Panc1 (cell line): ENCODE measurements around the gene PRTFDC1. TPM values are rescaled to one million over a fixed set of nuclear protein-coding genes. Genes with fewer than 3 reads are reported as not detected.
"Not testable (repeated sequence)": the region's sequence is repeated elsewhere in the genome, so short reads cannot be mapped to it uniquely, and the experiment has no call there.

ENCODE experiments used
- ATAC-seq: fragments of 200-7000 bp; cut with Tn5 transposase; 2 replicates; pipeline ENCODE4 v1.9.1; 2020; ENCODE audit warnings: mild to moderate bottlenecking, moderate library complexity
- BruUV-seq: library from RNA; stranded (reverse); fragments of 400-500 nt; replicated peaks from 2 replicates; lab custom pipeline; 2021; lab: Mats Ljungman, UMichigan
- CTCF ChIA-PET: fragments of 300-600 bp; sonication (Branson Sonifier 250); formaldehyde crosslinking; loops from one replicate; lab custom pipeline; 2022; ENCODE audit warnings: antibody characterized with exemption; lab: Charles Lee
- POLR2A ChIA-PET: fragments of 300-600 bp; sonication (Branson Sonifier 250); formaldehyde crosslinking; loops from one replicate; lab custom pipeline; 2022; ENCODE audit warnings: antibody characterized with exemption; lab: Charles Lee
- DNase-seq: peaks from one replicate; pipeline ENCODE4 v3.0.0-alpha.2; 2010; ENCODE audit warnings: low read depth, low spot score
- H3K27ac ChIP-seq: 2 replicates; pipeline ENCODE4 v1.5.1; 2011; ENCODE audit warnings: mild to moderate bottlenecking, low read length, inconsistent platforms
- H3K27me3 ChIP-seq: fragments of 200-500 bp; sonication (Bioruptor generic); 2 replicates; pipeline ENCODE4 v1.6.0; 2014; ENCODE audit warnings: low read length, inconsistent platforms; ENCODE audit not compliant: control insufficient read depth, insufficient read depth
- H3K36me3 ChIP-seq: fragments of 200-500 bp; sonication (Bioruptor generic); 2 replicates; pipeline ENCODE4 v1.5.1; 2014; ENCODE audit warnings: inconsistent platforms, mild to moderate bottlenecking, low read length, moderate library complexity; ENCODE audit not compliant: control insufficient read depth, insufficient read depth
- H3K4me1 ChIP-seq: 2 replicates; pipeline ENCODE4 v1.5.1; 2011; ENCODE audit warnings: inconsistent platforms, mild to moderate bottlenecking, low read length, moderate library complexity; ENCODE audit not compliant: control insufficient read depth, insufficient read depth
- H3K4me3 ChIP-seq, 2 experiments: 2 replicates each; pipeline ENCODE4 v1.5.1; 2011 to 2012; ENCODE audit warnings: low read depth in 2 of 2, low read length in 2 of 2, mild to moderate bottlenecking in 2 of 2, inconsistent platforms in 1 of 2, moderate library complexity in 1 of 2
- H3K9me3 ChIP-seq: fragments of 200-500 bp; sonication (Bioruptor generic); 2 replicates; pipeline ENCODE4 v1.5.1; 2014; ENCODE audit warnings: low read depth, mild to moderate bottlenecking, inconsistent platforms, low read length, moderate library complexity; ENCODE audit not compliant: control insufficient read depth, insufficient read depth
- POLR2AphosphoS5 ChIP-seq: IDR thresholded peaks from 2 replicates; pipeline ENCODE4 v1.6.1; 2012; ENCODE audit warnings: mild to moderate bottlenecking, low read depth, low read length, moderate library complexity
- SIN3A ChIP-seq: IDR thresholded peaks from 2 replicates; pipeline ENCODE4 v1.6.1; 2012; ENCODE audit warnings: low read depth, mild to moderate bottlenecking, low read length, moderate library complexity, borderline replicate concordance; ENCODE audit not compliant: insufficient read depth
- TCF7L2 ChIP-seq: IDR thresholded peaks from 2 replicates; pipeline ENCODE4 v1.6.1; 2011; ENCODE audit warnings: mild to moderate bottlenecking, low read depth, low read length, inconsistent platforms
- in situ Hi-C: cut with HindIII; loops from 2 replicates; pipeline ENCODE4 v1.10.0; 2016; ENCODE audit warnings: low sequenced_read_pairs, low pct_unique_long_range_greater_than_20kb
- intact Hi-C: fragments of 100-400 bp; cut with micrococcal nuclease; formaldehyde crosslinking; loops from one replicate; pipeline ENCODE4 v1.10.0; 2022; ENCODE audit not compliant: unreplicated experiment
- total RNA-seq: library from RNA; stranded (reverse); gene quantifications from one replicate; pipeline ENCODE4 v1.2.1, GENCODE V29; 2021; ENCODE audit not compliant: unreplicated experiment
- TF ChIP-seq, protein P1 (sequence below): fragments of 450-650 bp; IDR thresholded peaks from 2 replicates; pipeline ENCODE4 v1.5.1; 2017; ENCODE audit warnings: mild to moderate bottlenecking
- TF ChIP-seq, protein P2 (sequence below), 2 experiments: IDR thresholded peaks; 2 replicates each; pipeline ENCODE4 v1.6.1; 2011 to 2012; ENCODE audit warnings: low read depth in 2 of 2, control low read depth in 1 of 2, low read length in 1 of 2, mild to moderate bottlenecking in 1 of 2, moderate library complexity in 1 of 2; ENCODE audit not compliant: insufficient read depth in 1 of 2

Gene PRTFDC1
- total RNA-seq, 1 experiment from 2014 or later: 3.0 TPM

DNA sequence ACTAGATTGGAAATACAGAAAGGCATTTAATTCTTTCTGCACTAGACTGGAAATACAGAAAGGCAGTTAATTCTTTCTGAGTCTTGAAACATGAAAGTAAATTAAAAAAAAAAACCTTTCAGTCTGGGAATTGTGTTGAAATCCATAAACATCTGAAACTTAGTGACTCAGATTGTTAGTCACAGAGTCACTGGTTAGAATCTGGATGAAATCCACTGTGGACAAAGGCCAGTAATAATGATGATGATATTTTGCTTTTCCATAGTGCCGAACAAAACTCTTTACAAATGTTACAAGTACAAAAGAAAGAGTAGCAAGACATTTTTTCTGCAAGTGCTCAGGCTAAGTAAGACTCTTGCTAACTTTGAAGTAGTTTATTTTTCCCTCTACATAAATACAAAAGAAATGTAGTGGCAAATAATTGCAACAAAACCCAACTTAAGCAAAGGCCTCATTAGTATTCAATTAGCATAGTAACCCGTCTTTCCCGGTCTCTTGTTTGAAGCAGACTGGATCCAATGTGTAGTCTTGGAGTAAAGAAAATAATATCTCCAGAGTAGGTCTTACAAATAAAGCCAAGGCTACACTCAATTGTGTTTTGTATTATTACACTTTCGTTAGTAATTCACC, 5.8 kb upstream of the PRTFDC1 start:
- intact Hi-C loops (loop anchor here (10.0 kb wide), 1 partner anchor 233 kb away; the partner anchor contains the start of gene ARHGAP21), in situ Hi-C loops (no loop called here)
- H3K4me3 ChIP-seq: no peak overlapping the region
- H3K9me3 ChIP-seq: no peaks in the 10 kb centered on the region
- TF ChIP-seq, protein P1, sequence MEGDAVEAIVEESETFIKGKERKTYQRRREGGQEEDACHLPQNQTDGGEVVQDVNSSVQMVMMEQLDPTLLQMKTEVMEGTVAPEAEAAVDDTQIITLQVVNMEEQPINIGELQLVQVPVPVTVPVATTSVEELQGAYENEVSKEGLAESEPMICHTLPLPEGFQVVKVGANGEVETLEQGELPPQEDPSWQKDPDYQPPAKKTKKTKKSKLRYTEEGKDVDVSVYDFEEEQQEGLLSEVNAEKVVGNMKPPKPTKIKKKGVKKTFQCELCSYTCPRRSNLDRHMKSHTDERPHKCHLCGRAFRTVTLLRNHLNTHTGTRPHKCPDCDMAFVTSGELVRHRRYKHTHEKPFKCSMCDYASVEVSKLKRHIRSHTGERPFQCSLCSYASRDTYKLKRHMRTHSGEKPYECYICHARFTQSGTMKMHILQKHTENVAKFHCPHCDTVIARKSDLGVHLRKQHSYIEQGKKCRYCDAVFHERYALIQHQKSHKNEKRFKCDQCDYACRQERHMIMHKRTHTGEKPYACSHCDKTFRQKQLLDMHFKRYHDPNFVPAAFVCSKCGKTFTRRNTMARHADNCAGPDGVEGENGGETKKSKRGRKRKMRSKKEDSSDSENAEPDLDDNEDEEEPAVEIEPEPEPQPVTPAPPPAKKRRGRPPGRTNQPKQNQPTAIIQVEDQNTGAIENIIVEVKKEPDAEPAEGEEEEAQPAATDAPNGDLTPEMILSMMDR: no peak
- TF ChIP-seq SIN3A (no peak), POLR2AphosphoS5 (no peak), TCF7L2 (no peak)
- TF ChIP-seq, protein P2, sequence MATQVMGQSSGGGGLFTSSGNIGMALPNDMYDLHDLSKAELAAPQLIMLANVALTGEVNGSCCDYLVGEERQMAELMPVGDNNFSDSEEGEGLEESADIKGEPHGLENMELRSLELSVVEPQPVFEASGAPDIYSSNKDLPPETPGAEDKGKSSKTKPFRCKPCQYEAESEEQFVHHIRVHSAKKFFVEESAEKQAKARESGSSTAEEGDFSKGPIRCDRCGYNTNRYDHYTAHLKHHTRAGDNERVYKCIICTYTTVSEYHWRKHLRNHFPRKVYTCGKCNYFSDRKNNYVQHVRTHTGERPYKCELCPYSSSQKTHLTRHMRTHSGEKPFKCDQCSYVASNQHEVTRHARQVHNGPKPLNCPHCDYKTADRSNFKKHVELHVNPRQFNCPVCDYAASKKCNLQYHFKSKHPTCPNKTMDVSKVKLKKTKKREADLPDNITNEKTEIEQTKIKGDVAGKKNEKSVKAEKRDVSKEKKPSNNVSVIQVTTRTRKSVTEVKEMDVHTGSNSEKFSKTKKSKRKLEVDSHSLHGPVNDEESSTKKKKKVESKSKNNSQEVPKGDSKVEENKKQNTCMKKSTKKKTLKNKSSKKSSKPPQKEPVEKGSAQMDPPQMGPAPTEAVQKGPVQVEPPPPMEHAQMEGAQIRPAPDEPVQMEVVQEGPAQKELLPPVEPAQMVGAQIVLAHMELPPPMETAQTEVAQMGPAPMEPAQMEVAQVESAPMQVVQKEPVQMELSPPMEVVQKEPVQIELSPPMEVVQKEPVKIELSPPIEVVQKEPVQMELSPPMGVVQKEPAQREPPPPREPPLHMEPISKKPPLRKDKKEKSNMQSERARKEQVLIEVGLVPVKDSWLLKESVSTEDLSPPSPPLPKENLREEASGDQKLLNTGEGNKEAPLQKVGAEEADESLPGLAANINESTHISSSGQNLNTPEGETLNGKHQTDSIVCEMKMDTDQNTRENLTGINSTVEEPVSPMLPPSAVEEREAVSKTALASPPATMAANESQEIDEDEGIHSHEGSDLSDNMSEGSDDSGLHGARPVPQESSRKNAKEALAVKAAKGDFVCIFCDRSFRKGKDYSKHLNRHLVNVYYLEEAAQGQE (IDR thresholded peaks at IDR 0.05; ENCODE audit: insufficient read depth in 1 of 2, low read depth in 2 of 2, low read length in 1 of 2): no peak
- no peak; the same call in 1 of the 2 replicates for ATAC-seq
- BruUV-seq: no TSS peak
- ChIA-PET POLR2A (no interaction called here), CTCF (no interaction called here)
- peak overlapping the region; percentile 17 for H3K27ac ChIP-seq
- H3K27me3 ChIP-seq: no peaks in the 10 kb centered on the region
- no peak for DNase-seq
- peaks cover 17% of the 10 kb centered on the region for H3K4me1 ChIP-seq
- H3K36me3 ChIP-seq: no peaks in the 10 kb centered on the region

DNA sequence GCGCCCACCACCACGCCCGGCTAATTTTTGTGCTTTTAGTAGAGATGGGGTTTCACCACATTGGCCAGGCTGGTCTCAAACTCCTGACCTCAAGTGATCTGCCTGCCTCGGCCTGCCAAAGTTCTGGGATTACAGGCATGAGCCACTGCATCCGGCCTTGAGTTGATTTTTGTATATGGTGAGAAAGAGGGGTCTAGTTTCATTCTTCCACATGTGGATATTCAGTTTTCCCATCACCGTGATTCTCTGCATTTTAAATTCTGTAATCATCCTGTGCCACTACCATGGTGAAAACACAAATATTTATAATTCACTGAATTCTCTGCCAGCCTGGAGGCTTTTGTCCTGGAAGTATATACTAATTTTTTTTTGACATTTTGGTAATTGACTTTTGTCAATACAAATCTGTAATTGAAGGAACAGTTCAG, 5.2 kb upstream of the PRTFDC1 start:
- DNase-seq, ATAC-seq, H3K9me3 ChIP-seq, H3K36me3 ChIP-seq, H3K27me3 ChIP-seq, H3K27ac ChIP-seq, BruUV-seq, H3K4me3 ChIP-seq, POLR2A ChIA-PET, in situ Hi-C loops, CTCF ChIA-PET: not testable (repeated sequence)
- intact Hi-C loops: loop anchor here (10.0 kb wide), 1 partner anchor 233 kb away; the partner anchor contains the start of gene ARHGAP21
- peaks cover 19% of the 10 kb centered on the region for H3K4me1 ChIP-seq

DNA sequence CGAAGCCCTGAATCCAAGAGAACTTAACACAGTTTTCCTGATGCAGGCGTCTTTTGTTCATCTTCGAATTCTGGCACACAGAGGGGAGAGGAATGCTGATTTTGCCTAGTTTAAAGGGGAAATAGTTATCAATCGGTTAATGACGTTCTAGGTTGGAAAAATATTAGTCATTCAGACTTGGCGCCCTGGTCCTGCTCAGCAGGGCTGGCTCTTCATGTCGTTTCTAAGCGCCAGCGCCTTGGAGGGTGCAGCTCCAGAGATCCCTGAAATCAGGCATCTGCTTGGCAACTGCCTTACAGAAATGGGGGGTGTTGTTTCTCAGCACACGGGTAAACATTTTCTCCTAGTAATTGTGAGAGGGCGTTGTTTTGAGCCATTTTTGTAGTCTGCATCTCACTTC, 1.3 kb upstream of the PRTFDC1 start:
- no TSS peak for BruUV-seq
- no peaks in the 10 kb centered on the region for H3K27me3 ChIP-seq
- DNase-seq: no peak
- ATAC-seq: no peak
- ChIA-PET CTCF (no interaction called here), POLR2A (interaction anchor here (0.7 kb wide), 1 partner anchor 63 kb away, joined by 7 read pairs; the partner anchor contains the start of gene THNSL1)
- H3K27ac ChIP-seq: peak overlapping the region; percentile 61
- no peaks in the 10 kb centered on the region for H3K36me3 ChIP-seq
- no peaks in the 10 kb centered on the region for H3K9me3 ChIP-seq
- TF ChIP-seq, protein P1: no peak
- TF ChIP-seq POLR2AphosphoS5: no peak
- TF ChIP-seq, protein P2 (IDR thresholded peaks at IDR 0.05; ENCODE audit: insufficient read depth in 1 of 2, low read depth in 2 of 2, low read length in 1 of 2): no peak
- TF ChIP-seq TCF7L2: no peak
- no peak for TF ChIP-seq SIN3A
- in situ Hi-C loops: no loop called here
- intact Hi-C loops: loop anchor here (5.0 to 10.0 kb wide), 2 partner anchors 229 to 311 kb away; partner anchors contain the start of gene ARHGAP21
- H3K4me1 ChIP-seq: peaks cover 22% of the 10 kb centered on the region
- H3K4me3 ChIP-seq: peak overlapping the region in 1 of 2 experiments; percentile 61; a peak in 1 of 4 replicates
